Kidney epithelial cell (primary cell): ENCODE results near the gene WHRN. TPM values are rescaled to one million over a fixed set of nuclear protein-coding genes. Genes with fewer than 3 reads are reported as not detected.

Experiments used
- DNase-seq: peaks from one replicate; pipeline ENCODE4 v3.0.0-alpha.2; 2010; ENCODE audit warnings: low read depth
- H3K27me3 ChIP-seq: 2 replicates; pipeline ENCODE4 v1.6.0; 2011; ENCODE audit warnings: low read length; ENCODE audit not compliant: control insufficient read depth, insufficient read depth
- H3K36me3 ChIP-seq: 2 replicates; pipeline ENCODE4 v1.5.1; 2011; ENCODE audit warnings: low read length; ENCODE audit not compliant: control insufficient read depth, insufficient read depth
- H3K4me3 ChIP-seq: 2 replicates; pipeline ENCODE4 v1.5.1; 2011; ENCODE audit warnings: low read depth, mild to moderate bottlenecking, control low read depth, low read length
- CTCF ChIP-seq: IDR thresholded peaks from 2 replicates; pipeline ENCODE4 v1.5.1; 2011; ENCODE audit warnings: mild to moderate bottlenecking, moderate library complexity, low read length, control low read depth, inconsistent platforms; ENCODE audit not compliant: insufficient read depth, poor library complexity, severe bottlenecking
- total RNA-seq: library from RNA; depleted of rRNA; stranded (reverse); fragments of >200 nt; gene quantifications from 2 replicates; pipeline ENCODE4 v1.2.3, GENCODE V29; 2015

The WHRN gene
- total RNA-seq, 1 donor from 2014 or later, result 9.2 TPM

GRCh38 chr9:114403153-114403756, 102.0 kb downstream of the WHRN start:
- no peaks in the 10 kb centered on the region for H3K36me3 ChIP-seq
- H3K4me3 ChIP-seq, result no peak overlapping the region
- no peak for TF ChIP-seq CTCF
- H3K27me3 ChIP-seq, result no peaks in the 10 kb centered on the region
- DNase-seq, result no peak

- TF ChIP-seq CTCF, result no peak
- H3K27me3 ChIP-seq, result no peaks in the 10 kb centered on the region
- DNase-seq, result no peak
- H3K36me3 ChIP-seq, result no peaks in the 10 kb centered on the region
- no peak overlapping the region for H3K4me3 ChIP-seq
Observed at GRCh38 chr9:114401344-114401743, 103.9 kb downstream of the WHRN start.

DNA sequence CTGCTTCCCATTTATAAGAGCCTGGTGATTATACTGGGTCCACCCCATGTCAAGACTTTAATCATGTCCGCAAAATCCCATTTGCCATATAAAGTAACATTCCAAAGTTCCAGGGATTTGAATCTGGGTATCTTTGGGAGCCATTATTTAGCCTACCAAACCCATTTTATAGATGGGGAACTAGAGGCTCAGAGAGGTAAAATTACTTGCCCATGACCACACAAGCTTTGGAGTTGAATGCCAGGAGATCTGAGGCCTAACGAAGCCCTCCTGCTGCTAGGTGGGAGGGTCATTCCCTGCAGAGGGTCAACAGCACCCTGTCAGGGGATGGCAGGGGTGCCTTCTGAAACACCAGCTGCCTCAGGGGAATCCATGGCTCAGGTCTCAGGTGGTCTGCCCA, 104.5 kb downstream of the WHRN start:
- no peak overlapping the region for H3K4me3 ChIP-seq
- no peak for TF ChIP-seq CTCF
- no peaks in the 10 kb centered on the region for H3K36me3 ChIP-seq
- H3K27me3 ChIP-seq, result no peaks in the 10 kb centered on the region
- DNase-seq, result no peak

DNA sequence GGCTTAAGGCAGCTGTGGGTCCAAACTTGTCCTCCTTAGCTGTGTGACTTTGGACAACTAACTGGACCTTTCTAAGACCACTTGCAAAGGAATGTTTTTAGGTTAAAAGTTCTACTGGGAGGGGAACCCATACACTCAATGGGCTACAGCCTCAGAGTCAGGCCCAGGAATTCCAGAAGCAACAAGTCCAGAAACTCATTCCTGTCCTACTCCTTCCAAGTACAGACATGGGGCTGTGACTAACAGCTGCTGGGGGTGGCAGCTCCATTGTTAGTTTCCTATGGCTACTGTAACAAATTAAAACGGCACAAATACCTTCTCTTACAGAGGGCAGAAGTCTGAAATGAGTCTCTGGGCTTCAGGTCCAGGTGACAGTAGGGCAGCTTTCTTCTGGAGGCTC, 105.1 kb downstream of the WHRN start:
- Histone ChIP-seq H3K27me3 (no peaks in the 10 kb centered on the region), H3K36me3 (no peaks in the 10 kb centered on the region), H3K4me3 (no peak overlapping the region)
- TF ChIP-seq CTCF, result no peak
- no peak for DNase-seq

- TF ChIP-seq CTCF, result no peak
- Histone ChIP-seq H3K4me3 (no peak overlapping the region), H3K27me3 (no peaks in the 10 kb centered on the region), H3K36me3 (no peaks in the 10 kb centered on the region)
- DNase-seq, result no peak
Observed at GRCh38 chr9:114399381-114399780, 105.9 kb downstream of the WHRN start.

GRCh38 chr9:114397848-114398605, 107.2 kb downstream of the WHRN start:
- H3K36me3 ChIP-seq, result no peaks in the 10 kb centered on the region
- peak overlapping the region; percentile 88 for H3K4me3 ChIP-seq
- TF ChIP-seq CTCF, result no peak
- peak; percentile 56 for DNase-seq
- H3K27me3 ChIP-seq, result no peaks in the 10 kb centered on the region
